ENCODE results near the gene CCL2.

CCL2 gene

GRCh38 chr17:34269969-34270368 lies 14.9 kb downstream of the CCL2 start, which contains the start of gene CCL7:
CCL7 (plus strand) TSS chr17:34270221; CDS start chr17:34270291, 70 bp downstream.
- Mint-ChIP-seq H3K4me3 (no peak within 1 kb of the TSS), H3K36me3 (ENCODE audit: low read depth) (no peaks in the 10 kb centered on the region), H3K27ac (no peak within 1 kb of the TSS), H3K9me3 (no peaks in the 10 kb centered on the region), H3K27me3 (peaks cover 55% of the 10 kb centered on the region), H3K4me1 (ENCODE audit: low read depth) (no peaks in the 10 kb centered on the region)

- Mint-ChIP-seq H3K27me3 (peaks cover 65% of the 10 kb centered on the region), H3K4me3 (no peak overlapping the region), H3K4me1 (ENCODE audit: low read depth) (no peaks in the 10 kb centered on the region), H3K9me3 (no peaks in the 10 kb centered on the region), H3K36me3 (ENCODE audit: low read depth) (no peaks in the 10 kb centered on the region), H3K27ac (no peak overlapping the region)
Measured at GRCh38 chr17:34275881-34276280, 20.8 kb downstream of the CCL2 start.

- Mint-ChIP-seq H3K27ac (no peak overlapping the region), H3K4me3 (no peak overlapping the region)
Measured at GRCh38 chr17:34276826-34277225, 21.7 kb downstream of the CCL2 start.

GRCh38 chr17:34283571-34283970 lies 28.5 kb downstream of the CCL2 start:
- Mint-ChIP-seq H3K27me3 (peaks cover 42% of the 10 kb centered on the region), H3K4me1 (ENCODE audit: low read depth) (no peaks in the 10 kb centered on the region), H3K4me3 (no peak overlapping the region)

More at GRCh38 chr17:34276826-34277225, 21.7 kb downstream of the CCL2 start:
- H3K36me3 Mint-ChIP-seq (ENCODE audit: low read depth) = no peaks in the 10 kb centered on the region
- H3K4me1 Mint-ChIP-seq (ENCODE audit: low read depth) = no peaks in the 10 kb centered on the region
- peaks cover 67% of the 10 kb centered on the region for H3K27me3 Mint-ChIP-seq
- no peaks in the 10 kb centered on the region for H3K9me3 Mint-ChIP-seq

GRCh38 chr17:34285286-34285792 lies 30.3 kb downstream of the CCL2 start, which contains the start of gene CCL11:
CCL11 (plus strand) TSS chr17:34285742; CDS start chr17:34285809, 67 bp downstream.
- Mint-ChIP-seq H3K4me3 (no peak within 1 kb of the TSS), H3K9me3 (no peaks in the 10 kb centered on the region), H3K27me3 (peaks cover 29% of the 10 kb centered on the region), H3K36me3 (ENCODE audit: low read depth) (no peaks in the 10 kb centered on the region), H3K27ac (no peak within 1 kb of the TSS), H3K4me1 (ENCODE audit: low read depth) (no peaks in the 10 kb centered on the region)

More at GRCh38 chr17:34283571-34283970, 28.5 kb downstream of the CCL2 start:
- Mint-ChIP-seq H3K9me3 (no peaks in the 10 kb centered on the region), H3K36me3 (ENCODE audit: low read depth) (no peaks in the 10 kb centered on the region), H3K27ac (no peak overlapping the region)

- Mint-ChIP-seq H3K4me3 (no peak overlapping the region), H3K4me1 (ENCODE audit: low read depth) (no peaks in the 10 kb centered on the region), H3K9me3 (no peaks in the 10 kb centered on the region), H3K27me3 (peaks cover 10% of the 10 kb centered on the region), H3K36me3 (ENCODE audit: low read depth) (no peaks in the 10 kb centered on the region), H3K27ac (no peak overlapping the region)
Measured at GRCh38 chr17:34287875-34288274, 32.8 kb downstream of the CCL2 start.

- peaks cover 10% of the 10 kb centered on the region for H3K27me3 Mint-ChIP-seq
- no peaks in the 10 kb centered on the region for H3K9me3 Mint-ChIP-seq
- H3K4me3 Mint-ChIP-seq = no peak overlapping the region
- no peak overlapping the region for H3K27ac Mint-ChIP-seq
- H3K4me1 Mint-ChIP-seq (ENCODE audit: low read depth) = no peaks in the 10 kb centered on the region
- H3K36me3 Mint-ChIP-seq (ENCODE audit: low read depth) = no peaks in the 10 kb centered on the region
Measured at GRCh38 chr17:34290586-34290985, 35.5 kb downstream of the CCL2 start.

GRCh38 chr17:34291721-34292348 lies 36.8 kb downstream of the CCL2 start:
- Mint-ChIP-seq H3K36me3 (ENCODE audit: low read depth) (no peaks in the 10 kb centered on the region), H3K4me3 (no peak overlapping the region)

GRCh38 chr17:34299027-34299426 lies 43.9 kb downstream of the CCL2 start:
- no peak overlapping the region for H3K4me3 Mint-ChIP-seq
- H3K27me3 Mint-ChIP-seq = peaks cover 30% of the 10 kb centered on the region
- H3K4me1 Mint-ChIP-seq (ENCODE audit: low read depth) = no peaks in the 10 kb centered on the region
- peaks cover 3% of the 10 kb centered on the region for H3K9me3 Mint-ChIP-seq
- H3K36me3 Mint-ChIP-seq (ENCODE audit: low read depth) = no peaks in the 10 kb centered on the region
- no peak overlapping the region for H3K27ac Mint-ChIP-seq

More at GRCh38 chr17:34291721-34292348, 36.8 kb downstream of the CCL2 start:
- H3K27ac Mint-ChIP-seq = no peak overlapping the region
- peaks cover 10% of the 10 kb centered on the region for H3K27me3 Mint-ChIP-seq
- H3K4me1 Mint-ChIP-seq (ENCODE audit: low read depth) = no peaks in the 10 kb centered on the region
- no peaks in the 10 kb centered on the region for H3K9me3 Mint-ChIP-seq

GRCh38 chr17:34299956-34300577 lies 45.0 kb downstream of the CCL2 start:
- Mint-ChIP-seq H3K4me3 (no peak overlapping the region), H3K27me3 (peaks cover 30% of the 10 kb centered on the region), H3K9me3 (peaks cover 3% of the 10 kb centered on the region)

GRCh38 chr17:34300652-34301370 lies 45.7 kb downstream of the CCL2 start:
- Mint-ChIP-seq H3K36me3 (ENCODE audit: low read depth) (no peaks in the 10 kb centered on the region), H3K27ac (no peak overlapping the region), H3K9me3 (peaks cover 3% of the 10 kb centered on the region), H3K4me3 (no peak overlapping the region), H3K27me3 (peaks cover 30% of the 10 kb centered on the region), H3K4me1 (ENCODE audit: low read depth) (no peaks in the 10 kb centered on the region)

More at GRCh38 chr17:34299956-34300577, 45.0 kb downstream of the CCL2 start:
- no peaks in the 10 kb centered on the region for H3K4me1 Mint-ChIP-seq (ENCODE audit: low read depth)
- no peaks in the 10 kb centered on the region for H3K36me3 Mint-ChIP-seq (ENCODE audit: low read depth)
- H3K27ac Mint-ChIP-seq = no peak overlapping the region

GRCh38 chr17:34301986-34302385 lies 46.9 kb downstream of the CCL2 start:
- H3K27ac Mint-ChIP-seq = no peak overlapping the region
- no peaks in the 10 kb centered on the region for H3K36me3 Mint-ChIP-seq (ENCODE audit: low read depth)
- H3K27me3 Mint-ChIP-seq = peaks cover 34% of the 10 kb centered on the region
- no peaks in the 10 kb centered on the region for H3K4me1 Mint-ChIP-seq (ENCODE audit: low read depth)
- peaks cover 3% of the 10 kb centered on the region for H3K9me3 Mint-ChIP-seq
- H3K4me3 Mint-ChIP-seq = no peak overlapping the region

GRCh38 chr17:34302636-34303035 lies 47.6 kb downstream of the CCL2 start:
- H3K9me3 Mint-ChIP-seq = peaks cover 3% of the 10 kb centered on the region
- H3K4me1 Mint-ChIP-seq (ENCODE audit: low read depth) = peaks cover 3% of the 10 kb centered on the region
- no peak overlapping the region for H3K4me3 Mint-ChIP-seq
- no peak overlapping the region for H3K27ac Mint-ChIP-seq
- H3K27me3 Mint-ChIP-seq = peaks cover 39% of the 10 kb centered on the region
- no peaks in the 10 kb centered on the region for H3K36me3 Mint-ChIP-seq (ENCODE audit: low read depth)

GRCh38 chr17:34303606-34304005 lies 48.5 kb downstream of the CCL2 start:
- Mint-ChIP-seq H3K36me3 (ENCODE audit: low read depth) (no peaks in the 10 kb centered on the region), H3K27ac (no peak overlapping the region), H3K4me3 (no peak overlapping the region), H3K4me1 (ENCODE audit: low read depth) (peaks cover 3% of the 10 kb centered on the region), H3K9me3 (peaks cover under 1% of the 10 kb centered on the region), H3K27me3 (peaks cover 38% of the 10 kb centered on the region)

- Mint-ChIP-seq H3K4me3 (no peak overlapping the region), H3K36me3 (ENCODE audit: low read depth) (no peaks in the 10 kb centered on the region), H3K4me1 (ENCODE audit: low read depth) (peaks cover 3% of the 10 kb centered on the region), H3K27me3 (peaks cover 32% of the 10 kb centered on the region), H3K27ac (no peak overlapping the region), H3K9me3 (no peaks in the 10 kb centered on the region)
Measured at GRCh38 chr17:34305061-34305460, 50.0 kb downstream of the CCL2 start.
